Endothelial cell of umbilical vein (primary cell): ENCODE measurements around the gene LARP6.

Experiments used
- EZH2 ChIP-seq: IDR thresholded peaks from 2 replicates; pipeline ENCODE4 v1.6.1; 2012; ENCODE audit warnings: borderline replicate concordance, low read depth, mild to moderate bottlenecking, moderate library complexity, low read length, inconsistent platforms; ENCODE audit not compliant: severe bottlenecking
- MYC ChIP-seq: IDR thresholded peaks from one replicate; pipeline ENCODE4 v1.6.1; 2011; ENCODE audit warnings: mild to moderate bottlenecking, low read depth, low read length
- POLR2A ChIP-seq: IDR thresholded peaks from 2 replicates; pipeline ENCODE4 v1.6.1; 2012; ENCODE audit warnings: low read depth, mild to moderate bottlenecking, control low read depth, low read length
- POLR2AphosphoS5 ChIP-seq: IDR thresholded peaks from 2 replicates; pipeline ENCODE4 v1.6.1; 2012; ENCODE audit warnings: low read depth, mild to moderate bottlenecking, control low read depth, low read length, moderate library complexity; ENCODE audit not compliant: insufficient read depth
- TF ChIP-seq, protein P1 (sequence below), 2 donors: IDR thresholded peaks; 1 replicate in 1 of 2; 2 replicates in 1 of 2; pipeline ENCODE4 v1.5.1; 2011; ENCODE audit warnings: low read length in 2 of 2, mild to moderate bottlenecking in 2 of 2, moderate library complexity in 2 of 2, control low read depth in 1 of 2, inconsistent platforms in 1 of 2, low read depth in 1 of 2; ENCODE audit not compliant: insufficient read depth in 1 of 2; ENCODE audit errors: extremely low read depth in 1 of 2
- TF ChIP-seq, protein P2 (sequence below): IDR thresholded peaks from 2 replicates; pipeline ENCODE4 v1.6.1; 2011; ENCODE audit not compliant: insufficient read depth, insufficient read length

DNA sequence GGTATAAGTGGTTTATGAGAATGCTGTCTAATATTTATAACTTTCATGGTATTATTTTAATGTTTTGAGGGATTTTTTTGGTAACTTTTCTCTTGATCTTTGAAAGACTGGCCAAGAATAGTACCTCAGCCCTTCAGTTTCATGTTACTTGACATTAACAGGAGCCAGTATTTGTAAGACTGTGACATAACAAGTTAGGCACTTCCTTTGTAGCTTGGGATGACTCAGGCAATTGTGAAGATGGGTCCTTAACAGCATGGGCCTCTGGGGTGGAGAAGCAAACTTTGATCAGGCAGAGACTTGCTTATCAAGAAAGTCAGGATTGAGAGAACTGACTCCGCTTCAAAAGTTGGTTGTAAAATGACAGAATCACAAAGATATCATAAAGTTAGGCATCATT lies 48.1 kb upstream of the LARP6 start:
- no peak for TF ChIP-seq MYC
- TF ChIP-seq, protein P1, sequence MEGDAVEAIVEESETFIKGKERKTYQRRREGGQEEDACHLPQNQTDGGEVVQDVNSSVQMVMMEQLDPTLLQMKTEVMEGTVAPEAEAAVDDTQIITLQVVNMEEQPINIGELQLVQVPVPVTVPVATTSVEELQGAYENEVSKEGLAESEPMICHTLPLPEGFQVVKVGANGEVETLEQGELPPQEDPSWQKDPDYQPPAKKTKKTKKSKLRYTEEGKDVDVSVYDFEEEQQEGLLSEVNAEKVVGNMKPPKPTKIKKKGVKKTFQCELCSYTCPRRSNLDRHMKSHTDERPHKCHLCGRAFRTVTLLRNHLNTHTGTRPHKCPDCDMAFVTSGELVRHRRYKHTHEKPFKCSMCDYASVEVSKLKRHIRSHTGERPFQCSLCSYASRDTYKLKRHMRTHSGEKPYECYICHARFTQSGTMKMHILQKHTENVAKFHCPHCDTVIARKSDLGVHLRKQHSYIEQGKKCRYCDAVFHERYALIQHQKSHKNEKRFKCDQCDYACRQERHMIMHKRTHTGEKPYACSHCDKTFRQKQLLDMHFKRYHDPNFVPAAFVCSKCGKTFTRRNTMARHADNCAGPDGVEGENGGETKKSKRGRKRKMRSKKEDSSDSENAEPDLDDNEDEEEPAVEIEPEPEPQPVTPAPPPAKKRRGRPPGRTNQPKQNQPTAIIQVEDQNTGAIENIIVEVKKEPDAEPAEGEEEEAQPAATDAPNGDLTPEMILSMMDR (IDR thresholded peaks at IDR 0.05; ENCODE audit: extremely low read depth in 1 of 2, insufficient read depth in 1 of 2, low read depth in 1 of 2, low read length in 2 of 2): no peak
- no peak for TF ChIP-seq POLR2A
- no peak for TF ChIP-seq POLR2AphosphoS5
- no peak for TF ChIP-seq EZH2
- TF ChIP-seq, protein P2, sequence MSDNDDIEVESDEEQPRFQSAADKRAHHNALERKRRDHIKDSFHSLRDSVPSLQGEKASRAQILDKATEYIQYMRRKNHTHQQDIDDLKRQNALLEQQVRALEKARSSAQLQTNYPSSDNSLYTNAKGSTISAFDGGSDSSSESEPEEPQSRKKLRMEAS: no peak
